ENCODE data around the gene KLHDC3. TPM values are rescaled to one million over a fixed set of nuclear protein-coding genes. Genes with fewer than 3 reads are reported as not detected.
A peak's percentile ranks its signal among the peaks of the same experiment; 100 is the strongest.

The KLHDC3 gene
- total RNA-seq, 1 donor from 2014 or later, result 70.6 TPM

DNA sequence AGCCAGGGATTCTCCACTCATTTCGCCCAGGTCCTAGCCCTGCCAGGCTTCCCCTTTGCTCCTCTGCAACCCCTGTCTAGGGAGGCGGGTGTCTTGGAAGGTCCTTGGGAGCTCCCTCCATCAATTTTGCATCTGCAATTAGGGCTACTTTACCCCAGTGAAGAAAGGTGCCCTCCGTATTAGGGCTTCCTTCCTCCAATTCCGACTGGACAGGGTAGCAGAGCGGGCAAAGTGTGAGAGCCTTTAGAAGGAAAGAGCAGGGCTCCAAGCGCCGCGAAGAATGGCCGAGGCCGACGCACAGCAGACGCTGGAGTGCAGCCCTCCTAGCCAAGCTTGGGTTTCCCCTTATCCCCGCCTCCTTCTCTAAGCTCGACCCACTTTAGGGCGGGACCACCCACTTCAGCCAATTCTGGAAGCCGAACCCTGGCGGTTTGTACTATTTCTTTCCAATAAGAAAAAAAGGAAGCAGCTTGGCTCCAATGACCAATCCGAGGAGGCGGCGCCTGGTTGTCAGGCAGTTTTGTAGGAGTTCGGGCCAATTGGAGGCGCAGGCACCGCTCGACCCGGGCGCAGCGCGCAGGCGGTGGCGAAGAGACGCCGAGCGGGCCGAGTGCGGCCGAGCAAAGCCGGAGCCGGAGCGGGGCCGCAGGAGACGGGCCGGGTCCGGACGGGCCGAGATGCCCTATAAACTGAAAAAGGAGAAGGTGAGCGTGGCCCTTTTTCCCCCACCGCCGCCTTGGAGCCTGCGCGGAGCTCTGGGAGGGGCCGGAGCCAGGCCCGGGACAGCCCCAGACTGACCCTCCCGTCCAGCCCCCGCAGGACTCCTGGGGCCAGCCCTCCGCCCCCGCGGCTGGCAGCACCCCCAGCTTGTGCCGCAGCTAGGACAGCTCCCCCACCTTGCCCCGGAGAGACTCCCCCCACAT lies 29.8 kb upstream of the KLHDC3 start, which contains the start of gene PPP2R5D:
TSS of gene PPP2R5D (plus strand) at position 570 of the 923 bp plus-strand sequence. CDS start at position 678, 108 bp downstream.
- Histone ChIP-seq H3K4me3 (ENCODE audit: low read depth, low read length) (peak within 1 kb of the TSS; percentile 78), H3K27me3 (ENCODE audit: control insufficient read depth, insufficient read depth, low read length) (no peaks in the 10 kb centered on the region), H3K36me3 (ENCODE audit: control insufficient read depth, insufficient read depth, low read length) (no peaks in the 10 kb centered on the region)
- DNase-seq (ENCODE audit: low read depth), result peak; percentile 97
- TF ChIP-seq, protein P1, sequence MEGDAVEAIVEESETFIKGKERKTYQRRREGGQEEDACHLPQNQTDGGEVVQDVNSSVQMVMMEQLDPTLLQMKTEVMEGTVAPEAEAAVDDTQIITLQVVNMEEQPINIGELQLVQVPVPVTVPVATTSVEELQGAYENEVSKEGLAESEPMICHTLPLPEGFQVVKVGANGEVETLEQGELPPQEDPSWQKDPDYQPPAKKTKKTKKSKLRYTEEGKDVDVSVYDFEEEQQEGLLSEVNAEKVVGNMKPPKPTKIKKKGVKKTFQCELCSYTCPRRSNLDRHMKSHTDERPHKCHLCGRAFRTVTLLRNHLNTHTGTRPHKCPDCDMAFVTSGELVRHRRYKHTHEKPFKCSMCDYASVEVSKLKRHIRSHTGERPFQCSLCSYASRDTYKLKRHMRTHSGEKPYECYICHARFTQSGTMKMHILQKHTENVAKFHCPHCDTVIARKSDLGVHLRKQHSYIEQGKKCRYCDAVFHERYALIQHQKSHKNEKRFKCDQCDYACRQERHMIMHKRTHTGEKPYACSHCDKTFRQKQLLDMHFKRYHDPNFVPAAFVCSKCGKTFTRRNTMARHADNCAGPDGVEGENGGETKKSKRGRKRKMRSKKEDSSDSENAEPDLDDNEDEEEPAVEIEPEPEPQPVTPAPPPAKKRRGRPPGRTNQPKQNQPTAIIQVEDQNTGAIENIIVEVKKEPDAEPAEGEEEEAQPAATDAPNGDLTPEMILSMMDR (IDR thresholded peaks at IDR 0.05; ENCODE audit: insufficient read depth, low read length, severe bottlenecking), result no peak
- FAIRE-seq, result no peak

DNA sequence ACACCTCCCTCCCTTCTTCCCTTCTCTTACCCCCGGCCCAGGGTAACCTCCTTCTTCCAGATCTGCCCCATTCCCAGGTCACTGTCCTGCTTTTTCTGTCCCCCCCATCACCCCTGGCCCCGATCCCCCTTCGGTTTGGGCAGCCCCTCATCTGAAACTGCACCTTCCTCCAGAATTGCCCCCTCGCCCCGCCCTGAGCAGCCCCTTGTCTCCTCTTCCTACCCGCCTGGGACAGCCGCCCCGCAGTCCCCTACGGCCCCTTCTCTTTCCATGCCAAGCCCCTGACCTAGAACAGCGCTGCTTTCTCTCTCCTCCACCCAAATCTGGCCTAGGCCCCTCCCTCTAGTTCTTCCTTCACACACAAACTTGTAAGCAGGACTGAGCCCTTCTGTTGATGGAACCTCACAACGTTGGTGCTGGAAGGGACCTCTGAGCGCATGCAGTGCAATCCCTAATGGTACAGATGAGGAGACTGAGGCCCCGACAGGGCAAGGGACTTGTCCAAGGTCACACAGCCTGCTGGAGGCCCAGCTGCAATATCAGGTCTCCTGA lies 29.0 kb upstream of the KLHDC3 start:
- no peak for DNase-seq (ENCODE audit: low read depth)
- Histone ChIP-seq H3K27me3 (ENCODE audit: control insufficient read depth, insufficient read depth, low read length) (no peaks in the 10 kb centered on the region), H3K36me3 (ENCODE audit: control insufficient read depth, insufficient read depth, low read length) (no peaks in the 10 kb centered on the region), H3K4me3 (ENCODE audit: low read depth, low read length) (peak overlapping the region; percentile 78)
- TF ChIP-seq, protein P1 (IDR thresholded peaks at IDR 0.05; ENCODE audit: insufficient read depth, low read length, severe bottlenecking), result no peak
- FAIRE-seq, result no peak

- DNase-seq (ENCODE audit: low read depth) (no peak), FAIRE-seq (no peak)
- Histone ChIP-seq H3K4me3 (ENCODE audit: low read depth, low read length) (no peak overlapping the region), H3K36me3 (ENCODE audit: control insufficient read depth, insufficient read depth, low read length) (peaks cover 2% of the 10 kb centered on the region), H3K27me3 (ENCODE audit: control insufficient read depth, insufficient read depth, low read length) (no peaks in the 10 kb centered on the region)
- TF ChIP-seq, protein P1 (IDR thresholded peaks at IDR 0.05; ENCODE audit: insufficient read depth, low read length, severe bottlenecking), result no peak
These were observed 26.3 kb upstream of the KLHDC3 start for GRCh38 chr6:42987533-42988451.

- TF ChIP-seq, protein P1 (IDR thresholded peaks at IDR 0.05; ENCODE audit: insufficient read depth, low read length, severe bottlenecking), result no peak
- no peaks in the 10 kb centered on the region for H3K27me3 ChIP-seq (ENCODE audit: control insufficient read depth, insufficient read depth, low read length)
- FAIRE-seq, result no peak
- H3K36me3 ChIP-seq (ENCODE audit: control insufficient read depth, insufficient read depth, low read length), result peaks cover 2% of the 10 kb centered on the region
- DNase-seq (ENCODE audit: low read depth), result peak; percentile 31
- no peak overlapping the region for H3K4me3 ChIP-seq (ENCODE audit: low read depth, low read length)
These were observed 25.5 kb upstream of the KLHDC3 start for GRCh38 chr6:42988486-42989020.

- peaks cover 2% of the 10 kb centered on the region for H3K36me3 ChIP-seq (ENCODE audit: control insufficient read depth, insufficient read depth, low read length)
- no peaks in the 10 kb centered on the region for H3K27me3 ChIP-seq (ENCODE audit: control insufficient read depth, insufficient read depth, low read length)
- no peak for DNase-seq (ENCODE audit: low read depth)
- no peak overlapping the region for H3K4me3 ChIP-seq (ENCODE audit: low read depth, low read length)
- peak; percentile 60 for FAIRE-seq
- TF ChIP-seq, protein P1 (IDR thresholded peaks at IDR 0.05; ENCODE audit: insufficient read depth, low read length, severe bottlenecking), result no peak
These were observed 24.1 kb upstream of the KLHDC3 start for GRCh38 chr6:42989923-42990322.

Measured in bronchial epithelial cell (primary cell).